SK-MEL-5 (cell line): ENCODE data around the gene COPS6. TPM values are rescaled to one million over a fixed set of nuclear protein-coding genes. Genes with fewer than 3 reads are reported as not detected.
"Not testable (repeated sequence)": the region's sequence is repeated elsewhere in the genome, so short reads cannot be mapped to it uniquely, and the experiment has no call there.

ENCODE experiments used
- DNase-seq: peaks from one replicate; pipeline ENCODE4 v3.0.0-alpha.2; 2016; ENCODE audit warnings: low read depth, low spot score
- in situ Hi-C: cut with HindIII; loops from 2 replicates; pipeline ENCODE4 v1.10.0; 2016; ENCODE audit warnings: low sequenced_read_pairs, high pct_unique_total_duplicates, low pct_unique_long_range_greater_than_20kb
- total RNA-seq: library from RNA; depleted of rRNA; stranded (reverse); fragments of >200 nt; shearing (Covaris generic); gene quantifications from 2 replicates; pipeline ENCODE4 v1.2.3, GENCODE V29; 2014

Gene COPS6
- total RNA-seq, 1 experiment from 2014 or later, result 75.2 TPM

DNA sequence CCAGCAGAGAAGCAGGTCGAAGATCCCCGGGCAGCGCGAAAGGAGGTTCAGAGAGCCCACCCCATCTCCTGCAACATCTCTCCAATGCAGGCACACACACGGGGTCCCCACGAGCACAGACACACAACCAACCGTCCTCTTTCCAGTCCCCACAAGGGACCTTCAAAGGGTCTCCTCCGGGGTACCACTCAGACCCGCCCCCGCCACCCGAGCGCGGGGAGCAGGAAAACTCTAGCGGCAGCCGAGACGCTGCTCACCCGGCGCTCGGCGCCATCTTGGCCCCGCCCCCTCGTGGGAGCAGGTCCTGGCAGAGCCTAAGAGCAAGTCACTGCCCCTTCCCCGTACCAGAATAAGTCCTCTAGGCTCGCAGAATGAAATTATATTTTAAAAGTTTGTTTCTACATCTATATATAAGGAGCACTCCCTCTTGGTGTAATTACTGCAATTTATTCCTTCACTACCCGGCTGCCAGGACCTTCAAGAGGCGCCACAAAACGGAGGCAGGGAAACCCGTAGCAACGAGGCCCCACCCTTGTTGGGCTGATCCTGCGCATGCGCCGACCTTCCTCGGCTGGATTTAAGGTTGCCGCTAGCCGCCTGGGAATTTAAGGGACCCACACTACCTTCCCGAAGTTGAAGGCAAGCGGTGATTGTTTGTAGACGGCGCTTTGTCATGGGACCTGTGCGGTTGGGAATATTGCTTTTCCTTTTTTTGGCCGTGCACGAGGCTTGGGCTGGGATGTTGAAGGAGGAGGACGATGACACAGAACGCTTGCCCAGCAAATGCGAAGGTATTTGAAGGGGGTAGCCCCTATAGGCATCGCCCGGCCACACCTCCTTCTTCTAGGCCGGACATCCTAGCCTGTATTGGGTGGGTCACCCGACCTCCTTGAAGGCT lies 30.6 kb downstream of the COPS6 start, which contains the start of the genes CNPY4 and TAF6:
TSS of gene CNPY4 (plus strand) at position 563 of the 898 bp plus-strand sequence. CDS start at position 674, 111 bp downstream.
TSS of gene TAF6 (minus strand) at position 287 of the 898 bp plus-strand sequence. CDS start 5,149 bp downstream, outside the sequence.
- DNase-seq, result peak; percentile 97
- in situ Hi-C loops, result no loop called here

DNA sequence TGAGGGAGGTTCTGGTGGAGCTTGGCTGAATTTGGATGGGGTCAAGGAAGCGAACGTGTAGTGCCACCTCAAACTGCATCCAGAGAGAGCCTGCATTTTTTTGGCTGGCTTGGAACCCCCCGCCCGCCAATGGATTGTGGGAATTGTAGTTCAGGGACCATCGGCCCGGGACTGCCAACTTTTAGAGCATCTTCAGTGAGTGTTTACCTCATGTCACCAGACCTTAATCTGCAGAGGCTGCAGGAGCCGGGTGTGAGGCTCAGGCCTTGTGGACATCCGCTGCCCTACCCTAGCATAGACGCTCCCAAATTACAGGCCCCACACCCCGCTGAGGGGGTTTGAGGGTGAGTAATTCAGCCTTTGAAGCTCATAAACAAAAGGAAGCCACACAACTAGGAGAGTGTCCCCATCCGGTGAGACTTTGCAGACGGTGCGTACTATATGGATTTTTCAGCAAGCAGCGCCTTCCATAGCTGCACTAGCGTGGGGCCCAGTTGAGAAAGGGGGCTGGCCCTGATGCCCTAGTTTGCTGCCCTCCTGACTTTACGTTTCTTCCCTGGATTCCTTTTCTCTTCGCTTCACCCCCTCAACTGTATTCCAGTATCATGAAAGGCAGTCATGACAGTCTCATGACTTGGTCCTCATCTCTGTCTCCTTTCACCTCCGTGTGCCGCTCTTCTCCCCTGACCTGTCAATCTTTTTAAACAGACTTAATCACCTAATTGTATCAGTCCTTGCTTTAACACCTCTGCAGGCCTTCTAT lies 31.4 kb downstream of the COPS6 start:
- DNase-seq, result peak; percentile 86
- in situ Hi-C loops, result no loop called here

DNA sequence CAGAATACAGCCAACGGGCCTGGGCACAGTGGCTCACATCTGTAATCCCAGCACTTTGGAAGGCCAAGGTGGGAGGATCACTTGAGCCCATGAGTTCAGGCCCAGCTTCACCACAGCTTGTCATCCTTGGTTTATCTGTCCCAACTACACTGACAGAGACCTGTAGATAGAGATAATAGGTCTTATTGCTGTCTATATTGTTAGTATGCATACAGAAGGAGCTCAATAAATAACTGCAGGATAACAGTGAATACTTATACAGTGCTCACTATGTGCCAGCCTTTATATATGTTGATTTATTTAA lies 31.9 kb downstream of the COPS6 start:
- in situ Hi-C loops, result no loop called here
- no peak for DNase-seq

DNA sequence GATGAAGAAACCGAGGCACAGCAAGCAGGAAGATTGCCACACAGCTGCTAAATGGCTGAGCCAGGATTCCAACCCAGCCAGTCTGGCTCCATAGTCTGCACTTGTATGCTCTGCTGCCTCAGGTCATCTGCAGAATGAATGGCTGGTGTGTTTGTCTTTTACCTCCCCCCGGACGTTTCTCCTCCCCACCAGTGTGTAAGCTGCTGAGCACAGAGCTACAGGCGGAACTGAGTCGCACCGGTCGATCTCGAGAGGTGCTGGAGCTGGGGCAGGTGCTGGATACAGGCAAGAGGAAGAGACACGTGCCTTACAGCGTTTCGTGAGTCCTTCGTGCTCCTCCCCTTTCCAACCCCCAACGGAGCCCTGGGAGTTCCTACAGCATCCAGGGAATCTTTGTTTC lies 33.3 kb downstream of the COPS6 start:
- DNase-seq, result peak; percentile 96
- in situ Hi-C loops, result no loop called here

DNA sequence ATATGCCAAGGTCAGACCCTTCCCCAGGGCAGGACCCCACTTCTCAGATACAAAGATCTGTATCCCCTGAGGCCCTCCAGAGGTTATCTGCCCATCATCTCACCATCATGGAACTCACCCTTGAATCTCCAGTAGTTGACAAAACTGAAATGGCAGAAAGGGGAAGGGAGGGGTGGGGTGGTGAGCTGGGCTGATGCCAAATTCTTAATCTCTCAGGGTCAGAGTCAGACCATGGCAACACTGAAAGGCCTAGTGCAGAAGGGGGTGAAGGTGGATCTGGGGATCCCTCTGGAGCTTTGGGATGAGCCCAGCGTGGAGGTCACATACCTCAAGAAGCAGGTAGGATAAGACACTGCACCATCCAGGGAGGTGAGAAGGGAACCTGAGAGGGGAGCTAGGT lies 33.8 kb downstream of the COPS6 start:
- DNase-seq, result no peak
- in situ Hi-C loops, result no loop called here

DNA sequence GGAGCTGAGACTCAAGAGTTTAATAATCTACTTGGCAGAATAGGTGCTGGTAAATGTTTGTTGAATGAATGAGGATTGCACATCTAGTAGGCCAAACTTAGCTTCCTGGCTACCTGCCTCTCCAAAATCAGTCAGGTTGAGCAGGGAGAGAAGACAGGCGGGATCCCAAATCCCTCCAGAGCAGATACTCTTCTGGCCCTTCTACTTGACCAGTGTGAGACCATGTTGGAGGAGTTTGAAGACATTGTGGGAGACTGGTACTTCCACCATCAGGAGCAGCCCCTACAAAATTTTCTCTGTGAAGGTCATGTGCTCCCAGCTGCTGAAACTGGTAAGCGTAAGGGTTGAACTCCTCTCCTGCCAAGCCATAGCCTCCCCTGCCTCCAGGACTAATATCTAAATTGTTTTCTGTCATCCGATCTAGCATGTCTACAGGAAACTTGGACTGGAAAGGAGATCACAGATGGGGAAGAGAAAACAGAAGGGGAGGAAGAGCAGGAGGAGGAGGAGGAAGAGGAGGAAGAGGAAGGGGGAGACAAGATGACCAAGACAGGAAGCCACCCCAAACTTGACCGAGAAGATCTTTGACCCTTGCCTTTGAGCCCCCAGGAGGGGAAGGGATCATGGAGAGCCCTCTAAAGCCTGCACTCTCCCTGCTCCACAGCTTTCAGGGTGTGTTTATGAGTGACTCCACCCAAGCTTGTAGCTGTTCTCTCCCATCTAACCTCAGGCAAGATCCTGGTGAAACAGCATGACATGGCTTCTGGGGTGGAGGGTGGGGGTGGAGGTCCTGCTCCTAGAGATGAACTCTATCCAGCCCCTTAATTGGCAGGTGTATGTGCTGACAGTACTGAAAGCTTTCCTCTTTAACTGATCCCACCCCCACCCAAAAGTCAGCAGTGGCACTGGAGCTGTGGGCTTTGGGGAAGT lies 35.8 kb downstream of the COPS6 start:
- DNase-seq, result no peak
- in situ Hi-C loops, result no loop called here

DNA sequence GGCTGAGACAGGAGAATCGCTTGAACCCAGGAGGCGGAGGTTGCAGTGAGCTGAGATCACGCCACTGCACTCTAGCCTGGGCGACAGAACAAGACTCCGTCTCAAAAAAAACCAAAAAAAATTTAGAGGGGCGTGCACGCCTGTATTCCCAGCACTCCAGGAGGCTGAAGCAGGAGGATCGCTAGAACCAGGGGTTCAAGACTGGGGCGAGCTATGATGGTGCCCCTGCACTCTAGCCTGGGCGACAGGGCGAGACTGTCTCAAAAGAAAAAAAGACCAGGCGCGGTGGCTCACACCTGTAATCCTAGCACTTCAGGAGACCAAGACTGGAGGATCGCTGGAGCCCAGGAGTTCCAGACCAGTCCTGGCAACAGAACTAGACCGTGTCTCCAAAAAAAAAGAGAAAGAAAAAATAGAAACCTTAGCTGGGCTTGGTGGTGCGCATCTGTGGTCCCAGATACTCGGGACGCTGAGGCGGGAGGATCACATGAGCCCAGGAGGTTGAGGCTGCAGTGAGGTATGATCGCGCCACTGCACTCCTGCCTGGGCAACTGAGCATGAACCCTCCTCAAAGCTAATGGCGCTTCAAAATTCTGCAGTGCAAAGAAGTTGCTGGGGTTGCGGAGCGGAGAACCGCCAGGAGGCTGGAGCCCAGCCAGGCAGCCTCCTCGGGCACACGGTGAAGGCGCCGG lies 37.6 kb downstream of the COPS6 start:
- in situ Hi-C loops, result no loop called here
- no peak for DNase-seq

DNA sequence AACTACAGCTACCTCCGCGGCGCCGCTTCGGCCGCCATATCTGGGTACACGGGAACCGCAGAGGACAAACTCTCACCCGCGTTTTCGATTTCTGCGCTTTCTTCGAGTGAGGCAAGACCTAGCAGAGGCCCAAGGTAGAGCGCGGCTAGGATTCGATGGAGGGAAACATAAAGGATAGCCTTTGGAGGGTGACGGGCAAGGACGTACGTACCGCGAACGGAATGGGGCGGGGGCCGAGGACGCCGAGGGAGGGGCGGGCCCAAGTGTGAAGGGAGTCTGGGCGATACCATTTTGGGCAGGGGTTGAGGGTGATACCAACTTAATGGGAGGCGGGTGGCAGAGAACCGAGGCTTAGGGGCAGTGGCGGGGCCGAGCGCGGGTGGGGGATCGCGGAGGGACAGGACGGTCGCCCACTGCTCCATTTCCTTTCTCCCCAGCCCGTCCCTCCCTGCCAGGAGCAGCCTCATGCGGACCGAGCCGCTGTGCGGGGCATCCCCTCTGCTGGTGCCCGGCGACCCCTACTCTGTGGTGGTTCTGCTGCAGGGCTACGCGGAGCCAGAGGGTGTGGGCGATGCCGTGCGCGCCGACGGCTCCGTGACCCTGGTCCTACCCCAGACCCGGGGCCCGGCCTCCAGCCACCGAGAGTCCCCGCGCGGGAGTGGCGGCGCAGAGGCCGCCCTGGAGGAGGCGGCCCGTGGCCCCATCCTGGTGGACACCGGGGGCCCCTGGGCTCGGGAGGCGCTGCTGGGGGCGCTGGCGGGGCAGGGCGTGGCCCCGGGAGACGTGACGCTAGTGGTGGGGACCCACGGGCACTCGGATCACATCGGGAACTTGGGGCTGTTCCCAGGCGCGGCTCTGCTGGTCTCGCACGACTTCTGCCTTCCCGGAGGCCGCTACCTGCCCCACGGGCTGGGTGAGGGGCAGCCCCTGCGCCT lies 38.4 kb downstream of the COPS6 start, which contains the start of gene MBLAC1:
TSS of gene MBLAC1 (plus strand) at position 37 of the 935 bp plus-strand sequence. CDS start at position 466, 429 bp downstream.
- in situ Hi-C loops, result no loop called here
- DNase-seq, result peak; percentile 93

DNA sequence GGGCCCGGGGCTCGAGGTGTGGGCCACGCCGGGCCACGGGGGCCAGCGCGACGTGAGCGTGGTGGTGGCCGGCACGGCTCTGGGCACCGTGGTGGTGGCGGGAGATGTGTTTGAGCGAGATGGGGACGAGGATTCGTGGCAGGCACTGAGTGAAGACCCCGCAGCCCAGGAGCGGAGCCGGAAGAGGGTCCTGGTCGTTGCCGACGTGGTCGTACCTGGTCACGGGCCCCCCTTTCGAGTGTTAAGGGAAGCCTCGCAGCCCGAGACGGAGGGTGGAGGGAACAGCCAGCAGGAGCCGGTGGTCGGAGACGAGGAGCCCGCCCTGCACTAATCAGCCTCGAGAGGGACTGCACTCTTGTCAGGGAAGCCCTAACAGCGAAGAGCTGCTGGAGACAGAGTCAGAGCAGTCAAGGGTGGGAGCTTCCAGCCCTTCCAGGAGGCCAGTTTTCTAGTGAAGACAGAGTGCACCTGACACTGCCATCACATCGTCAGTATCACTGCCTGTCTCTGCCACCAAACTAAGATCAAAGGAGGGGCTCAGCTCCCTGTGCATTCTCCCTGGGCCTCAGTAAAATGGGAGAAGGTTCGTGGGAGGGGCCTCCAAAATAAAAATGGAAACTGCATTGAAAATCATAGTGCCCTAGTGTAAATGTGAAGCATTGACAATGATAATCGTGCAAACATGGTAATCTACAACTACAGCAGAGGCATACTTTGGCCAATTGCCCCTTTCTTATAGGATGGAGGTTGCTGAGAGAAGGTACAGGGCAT lies 39.3 kb downstream of the COPS6 start:
- in situ Hi-C loops, result no loop called here
- no peak for DNase-seq

DNA sequence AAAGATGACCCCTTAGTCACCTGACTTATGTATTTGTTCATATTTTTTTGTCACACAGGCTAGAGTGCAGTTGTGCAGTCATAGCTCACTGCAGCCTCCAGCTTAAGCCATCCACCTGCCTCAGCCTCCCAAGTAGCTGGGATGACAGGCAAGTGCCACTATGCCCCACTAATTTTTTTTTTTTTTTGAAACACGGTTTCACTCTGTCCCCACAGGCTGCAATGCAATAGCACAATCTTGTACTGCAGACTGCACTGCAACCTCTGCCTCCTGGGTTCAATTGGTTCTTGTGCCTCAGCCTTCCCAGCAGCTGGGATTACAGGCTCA lies 39.8 kb downstream of the COPS6 start:
- DNase-seq, result no peak
- in situ Hi-C loops, result no loop called here

DNA sequence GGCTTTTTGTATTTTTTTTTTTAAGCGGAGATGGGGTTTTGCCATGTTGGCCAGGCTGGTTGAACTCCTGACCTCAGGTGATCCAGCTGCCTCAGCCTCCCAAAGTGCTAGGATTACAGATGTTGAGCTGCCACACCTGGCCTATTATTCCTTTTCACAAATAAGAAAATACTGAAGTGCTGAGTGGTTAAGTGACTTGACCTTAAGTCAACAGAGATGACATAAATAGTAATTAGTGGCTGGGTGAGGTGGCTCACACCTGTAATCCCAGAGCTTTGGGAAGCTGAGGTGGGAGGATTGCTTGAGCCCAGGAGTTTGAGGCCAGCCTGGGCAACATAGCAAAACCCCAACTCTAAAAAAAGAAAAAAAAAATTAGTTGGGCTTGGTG lies 41.4 kb downstream of the COPS6 start:
- DNase-seq, in situ Hi-C loops: not testable (repeated sequence)

DNA sequence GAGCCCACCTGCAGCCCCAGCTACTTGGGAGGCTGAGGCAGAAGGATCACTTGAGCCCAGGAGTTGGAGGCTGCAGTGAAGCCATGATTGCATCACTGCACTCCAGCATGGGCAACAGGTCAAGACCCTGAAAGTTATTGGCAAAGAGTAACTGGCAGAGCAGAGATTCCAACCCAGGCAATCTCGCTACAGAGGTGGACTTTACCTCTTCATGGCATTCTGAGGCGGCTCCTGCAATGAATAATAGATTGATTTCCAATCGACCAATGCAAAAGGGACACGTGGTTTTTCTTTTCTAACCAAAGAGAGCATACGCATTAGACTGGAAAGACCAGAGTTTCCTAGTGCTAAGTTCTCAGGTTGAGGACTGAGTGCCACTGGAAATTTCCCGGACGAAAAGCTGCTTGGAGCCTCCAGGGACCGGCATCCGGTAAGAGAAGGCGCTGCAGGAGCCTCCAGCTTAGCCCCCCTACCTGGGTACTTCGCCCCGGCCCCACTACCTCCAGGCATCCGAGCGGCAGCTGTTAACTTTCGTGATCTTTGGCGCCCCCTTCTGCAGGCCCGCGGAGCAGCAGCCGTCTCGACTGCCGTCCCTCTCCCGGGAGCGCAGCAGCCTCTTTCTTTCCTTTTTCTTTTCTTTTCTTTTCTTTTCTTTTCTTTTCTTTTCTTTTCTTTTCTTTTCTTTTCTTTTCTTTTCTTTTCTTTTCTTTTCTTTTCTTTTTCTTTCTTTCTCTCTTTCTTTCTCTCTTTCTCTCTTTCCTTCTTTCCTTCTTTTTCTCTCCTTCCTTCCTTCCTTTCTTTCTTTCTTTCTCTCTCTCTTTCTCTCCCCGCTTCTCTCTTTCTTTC lies 42.1 kb downstream of the COPS6 start:
- in situ Hi-C loops, result no loop called here
- peak; percentile 76 for DNase-seq

DNA sequence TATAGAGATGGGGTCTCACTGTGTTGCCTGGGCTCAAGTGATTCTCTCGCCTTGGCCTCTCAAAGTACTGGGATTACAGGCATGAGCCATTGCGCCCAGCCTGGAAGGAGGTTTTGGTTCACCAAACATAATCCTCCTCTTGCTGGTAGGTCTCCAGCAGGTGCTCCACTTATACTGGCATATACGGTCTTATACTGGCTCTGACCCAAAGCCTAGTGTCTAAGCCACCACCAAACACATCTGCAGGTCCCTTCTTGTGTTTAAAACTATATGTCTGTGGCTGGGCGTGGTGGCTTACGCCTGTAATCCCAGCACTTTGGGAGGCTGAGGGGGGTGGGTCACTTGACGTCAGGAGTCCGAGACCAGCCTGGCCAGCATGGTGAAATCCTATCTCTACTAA lies 43.4 kb downstream of the COPS6 start:
- in situ Hi-C loops, result no loop called here
- DNase-seq, result no peak

DNA sequence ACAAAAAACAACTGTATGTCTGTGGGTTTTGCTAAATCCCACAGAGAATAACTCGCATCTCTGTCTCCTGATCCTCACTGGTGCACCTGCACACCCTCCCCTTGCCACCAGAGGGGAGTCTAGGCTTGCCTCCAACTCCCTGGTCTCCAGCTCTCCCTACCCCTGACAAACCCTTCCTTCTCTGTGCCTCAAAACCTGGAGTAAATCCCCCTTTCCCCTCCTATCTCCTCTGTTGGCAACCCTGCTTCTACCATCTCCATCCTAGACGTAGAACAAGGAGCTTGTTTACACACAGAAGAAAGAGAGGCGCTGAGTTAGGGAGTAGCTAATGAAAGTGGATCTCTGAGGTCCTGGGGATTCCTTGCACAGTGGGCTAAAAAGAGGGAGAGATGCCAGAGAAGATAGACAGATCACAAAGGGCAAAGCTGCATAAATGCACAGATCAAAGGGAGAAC lies 44.0 kb downstream of the COPS6 start:
- in situ Hi-C loops, result no loop called here
- peak; percentile 90 for DNase-seq
